HG02588 (cell line): ENCODE data around the gene NCOR1.

ENCODE experiments used
- ATAC-seq: cut with Tn5 transposase; IDR thresholded peaks from one replicate; pipeline ENCODE4 v1.9.1; 2021; ENCODE audit warnings: mild to moderate bottlenecking, moderate library complexity; ENCODE audit not compliant: unreplicated experiment

NCOR1 gene

DNA sequence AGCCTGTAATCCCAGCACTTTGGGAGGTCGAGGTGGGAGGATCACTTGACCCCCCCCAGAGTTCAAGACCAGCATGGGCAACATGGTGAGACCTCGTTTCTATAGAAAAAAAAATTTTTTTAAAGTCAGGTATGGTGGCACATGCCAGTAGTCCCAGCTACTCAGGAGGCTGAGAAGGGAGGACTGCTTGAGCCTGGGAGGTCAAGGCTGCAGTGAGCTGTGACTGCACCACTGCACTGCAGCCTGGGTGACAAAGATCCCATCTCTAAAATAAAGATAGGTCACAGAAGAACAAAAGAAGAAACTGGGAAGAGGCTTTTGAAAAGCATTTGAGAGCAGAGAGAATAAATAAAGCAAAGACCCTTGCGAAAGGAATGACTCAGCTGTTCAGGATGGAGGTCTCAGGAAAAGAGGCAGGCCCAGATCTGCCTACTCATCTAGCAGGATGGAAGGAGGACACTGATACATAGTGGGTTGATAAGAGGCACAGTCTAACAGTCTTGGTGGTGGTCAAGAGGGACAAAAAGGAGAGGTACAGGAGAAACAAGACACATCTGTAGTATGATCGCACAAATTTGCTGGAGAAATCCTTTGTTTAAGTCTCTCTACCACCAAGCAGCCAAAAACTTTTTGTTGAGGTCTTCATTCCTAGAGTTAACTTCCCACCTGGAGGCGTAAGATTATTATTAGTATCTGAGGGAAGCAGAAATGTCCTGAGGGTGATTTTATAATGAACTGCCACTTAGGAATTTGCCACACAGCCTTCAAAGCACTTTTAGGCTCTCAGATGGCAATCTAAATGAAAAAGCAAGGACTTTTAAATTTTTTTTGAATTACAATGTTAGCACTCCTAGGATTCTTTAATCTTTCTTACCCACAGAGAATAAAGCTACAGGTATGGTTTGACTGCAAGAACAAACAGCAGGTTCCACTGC lies 233.4 kb downstream of the NCOR1 start:
- no peak for ATAC-seq

DNA sequence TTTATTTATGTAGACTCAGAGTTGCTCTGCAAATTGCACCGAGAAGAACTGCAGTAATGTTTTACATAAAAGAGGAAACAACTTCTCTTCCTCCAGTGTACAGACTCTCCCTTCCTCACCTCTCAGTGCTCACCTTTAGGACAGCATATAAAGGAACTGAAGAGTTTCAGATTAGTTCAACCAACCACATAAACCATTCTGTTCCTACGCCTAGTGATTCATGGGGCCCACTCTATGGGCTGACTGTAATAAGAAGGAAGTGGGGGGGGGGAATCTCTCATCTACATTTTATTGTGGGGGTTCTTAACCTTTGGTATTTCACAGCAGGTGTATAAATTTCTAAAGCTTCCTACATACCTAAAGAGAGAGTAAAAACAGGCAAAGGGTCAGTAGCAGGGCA lies 234.1 kb downstream of the NCOR1 start:
- no peak for ATAC-seq
